Muscle of arm (tissue), 14 donors: ENCODE measurements around the gene SLC39A8. TPM values are rescaled to one million over a fixed set of nuclear protein-coding genes. Genes with fewer than 3 reads are reported as not detected.
"Not testable (repeated sequence)": the region's sequence is repeated elsewhere in the genome, so short reads cannot be mapped to it uniquely, and the experiment has no call there.

Experiments
- DNase-seq: peaks from one replicate; pipeline ENCODE4 v3.0.0-alpha.2; 2013
- long read RNA-seq, 11 donors: transcript quantifications; one replicate each; lab custom pipeline, GENCODE V29; 2026
- polyA plus RNA-seq, 12 donors: library from polyadenylated mRNA; unstranded; fragments of 120-200 nt; gene quantifications; one replicate each; pipeline ENCODE4 v1.2.1, GENCODE V29; 2013; ENCODE audit not compliant: insufficient read length in 12 of 12

The SLC39A8 gene
- 10 to 100 TPM in 1 of 12 donors, 1 to 10 TPM in 10, not detected in 1; 2.7 to 11.8 (median 3.2) TPM for polyA plus RNA-seq
- long read RNA-seq, donor 1, partial matches to known transcripts, result 15 of 22 reads
- long read RNA-seq, donor 1, other reads (novel, unspliced or antisense), result 0 of 22 reads
- long read RNA-seq, donor 2, partial matches to known transcripts, result 0 of 1 reads
- long read RNA-seq, donor 2, other reads (novel, unspliced or antisense), result 0 of 1 reads
- long read RNA-seq, donor 3, partial matches to known transcripts, result 0 of 2 reads
- long read RNA-seq, donor 3, other reads (novel, unspliced or antisense), result 0 of 2 reads
- long read RNA-seq, donor 4, result 0 reads
- long read RNA-seq, donor 5, partial matches to known transcripts, result 0 of 2 reads
- long read RNA-seq, donor 5, other reads (novel, unspliced or antisense), result 0 of 2 reads
- long read RNA-seq, donor 6, partial matches to known transcripts, result 0 of 2 reads
- long read RNA-seq, donor 6, other reads (novel, unspliced or antisense), result 0 of 2 reads
- long read RNA-seq, donor 7, partial matches to known transcripts, result 0 of 1 reads
- long read RNA-seq, donor 7, other reads (novel, unspliced or antisense), result 0 of 1 reads
- long read RNA-seq, donor 8, partial matches to known transcripts, result 0 of 1 reads
- long read RNA-seq, donor 8, other reads (novel, unspliced or antisense), result 0 of 1 reads
- long read RNA-seq, donor 9, partial matches to known transcripts, result 0 of 1 reads
- long read RNA-seq, donor 9, other reads (novel, unspliced or antisense), result 0 of 1 reads
- long read RNA-seq, donor 10, result 0 reads
- long read RNA-seq, donor 11, partial matches to known transcripts, result 0 of 2 reads
- long read RNA-seq, donor 11, other reads (novel, unspliced or antisense), result 0 of 2 reads

GRCh38 chr4:102344954-102345794 is at the start of gene SLC39A8:
Gene SLC39A8, minus strand, starts transcription at chr4:102345482. Its CDS starts 820 bp downstream, at chr4:102344662.
- peak; percentile 81 for DNase-seq

- no peak for DNase-seq
Measured at GRCh38 chr4:102392033-102392744, 46.9 kb upstream of the SLC39A8 start.

- DNase-seq, result no peak
Measured at GRCh38 chr4:102390438-102390837, 45.2 kb upstream of the SLC39A8 start.

- no peak for DNase-seq
Measured at GRCh38 chr4:102388611-102389010, 43.3 kb upstream of the SLC39A8 start.

DNA sequence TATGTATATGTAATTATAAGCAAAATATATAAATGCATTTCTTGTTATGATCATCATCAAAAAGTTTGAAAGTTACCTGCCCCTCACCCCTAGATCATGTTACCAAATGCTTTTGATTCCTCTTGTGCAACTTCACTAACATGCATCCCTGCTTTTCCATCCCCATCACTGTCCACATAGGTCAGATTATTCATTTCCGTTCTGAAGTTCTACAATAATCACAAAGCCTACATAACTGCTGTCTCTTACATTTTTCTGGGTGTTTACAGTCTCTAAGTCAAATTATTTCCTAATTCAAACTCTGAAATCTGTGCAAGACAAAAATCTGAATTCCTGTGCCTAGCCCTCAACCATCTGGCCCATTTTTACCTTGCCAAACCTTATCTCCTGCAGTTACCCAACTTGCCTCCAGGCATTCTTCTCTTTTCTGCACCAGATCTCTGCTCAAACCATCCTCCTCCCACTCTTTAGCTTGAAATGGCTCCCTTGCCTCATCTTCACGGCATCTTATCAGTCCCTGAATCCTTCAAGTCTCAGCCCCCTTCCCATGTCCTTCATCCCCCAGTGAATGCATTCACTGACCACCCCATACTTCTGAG is 42.4 kb upstream of the SLC39A8 start:
- DNase-seq, result no peak

DNA sequence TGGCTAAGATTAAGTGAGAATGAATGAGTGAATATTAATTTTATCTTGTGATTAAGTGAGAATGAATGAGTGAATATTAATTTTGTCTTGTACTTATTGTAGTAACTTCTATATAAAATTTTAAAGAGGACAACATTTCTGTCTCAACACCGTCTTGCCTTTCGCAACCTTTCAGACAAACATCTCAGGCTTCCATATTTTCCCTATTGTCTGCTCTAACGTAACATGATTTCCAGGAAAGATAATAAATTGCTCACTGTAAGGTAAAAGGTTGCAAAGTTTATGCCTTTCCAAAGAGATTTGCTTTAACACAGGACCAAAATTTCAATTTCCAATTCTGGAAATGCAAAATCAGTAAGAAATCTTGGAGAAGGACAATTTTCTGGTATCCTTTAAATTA is 41.7 kb upstream of the SLC39A8 start:
- no peak for DNase-seq

DNA sequence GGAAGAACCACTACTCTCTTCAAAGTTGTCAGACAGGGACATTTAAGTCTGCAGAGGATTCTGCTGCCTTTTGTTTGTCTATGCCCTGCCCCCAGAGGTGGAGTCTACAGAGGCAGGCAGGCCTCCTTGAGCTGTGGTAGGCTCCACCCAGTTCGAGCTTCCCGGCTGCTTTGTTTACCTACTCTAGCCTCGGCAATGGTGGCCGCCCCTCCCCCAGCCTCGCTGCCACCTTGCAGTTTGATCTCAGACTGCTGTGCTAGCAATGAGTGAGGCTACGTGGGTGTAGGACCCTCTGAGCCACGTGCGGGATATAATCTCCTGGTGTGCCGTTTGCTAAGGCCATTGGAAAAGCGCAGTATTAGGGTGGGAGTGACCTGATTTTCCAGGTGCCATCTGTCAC is 35.0 kb upstream of the SLC39A8 start:
- DNase-seq, result not testable (repeated sequence)

- no peak for DNase-seq
Measured at GRCh38 chr4:102362922-102363432, 17.7 kb upstream of the SLC39A8 start.

GRCh38 chr4:102358128-102358527 is 12.8 kb upstream of the SLC39A8 start:
- DNase-seq, result no peak

DNA sequence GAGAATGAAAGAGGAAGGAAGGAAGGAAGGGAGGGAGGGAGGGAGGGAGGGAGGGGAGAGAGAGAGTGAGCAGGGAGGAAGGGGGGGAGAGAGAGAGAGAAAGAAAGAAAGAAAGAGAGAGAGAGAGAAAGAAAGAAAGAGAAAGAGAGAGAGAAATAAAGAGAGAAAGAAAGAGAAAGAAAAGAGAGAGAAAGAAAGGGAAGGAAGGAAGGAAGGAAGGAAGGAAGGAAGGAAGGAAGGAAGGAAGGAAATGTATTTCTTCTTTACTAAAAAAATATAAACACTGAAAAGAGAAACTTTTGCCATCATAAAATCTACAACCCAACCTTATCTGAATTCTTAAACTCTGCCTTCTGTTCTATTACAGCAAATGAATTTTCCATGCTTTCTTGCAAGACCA is 12.4 kb upstream of the SLC39A8 start:
- DNase-seq, result not testable (repeated sequence)

- no peak for DNase-seq
Measured at GRCh38 chr4:102356562-102357202, 11.4 kb upstream of the SLC39A8 start.

DNA sequence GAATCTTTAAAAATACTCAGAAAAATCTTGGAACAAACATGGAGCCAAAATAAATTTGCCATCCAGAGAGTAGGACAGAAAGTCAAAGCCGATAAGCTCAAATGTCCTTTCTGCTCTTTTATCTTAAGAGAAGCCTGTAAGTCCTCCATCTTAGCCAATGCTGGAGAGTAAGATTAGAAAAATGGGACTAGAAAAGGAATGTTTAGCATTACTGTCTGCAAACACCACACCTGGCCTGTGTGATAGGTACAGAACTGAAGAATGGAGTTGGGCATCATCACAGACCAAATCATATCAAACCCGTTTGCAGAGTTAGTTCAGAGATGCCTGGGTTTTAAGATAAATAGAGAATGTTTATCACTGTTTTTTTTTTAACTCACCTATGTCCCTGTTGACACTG is 10.5 kb upstream of the SLC39A8 start:
- no peak for DNase-seq

DNA sequence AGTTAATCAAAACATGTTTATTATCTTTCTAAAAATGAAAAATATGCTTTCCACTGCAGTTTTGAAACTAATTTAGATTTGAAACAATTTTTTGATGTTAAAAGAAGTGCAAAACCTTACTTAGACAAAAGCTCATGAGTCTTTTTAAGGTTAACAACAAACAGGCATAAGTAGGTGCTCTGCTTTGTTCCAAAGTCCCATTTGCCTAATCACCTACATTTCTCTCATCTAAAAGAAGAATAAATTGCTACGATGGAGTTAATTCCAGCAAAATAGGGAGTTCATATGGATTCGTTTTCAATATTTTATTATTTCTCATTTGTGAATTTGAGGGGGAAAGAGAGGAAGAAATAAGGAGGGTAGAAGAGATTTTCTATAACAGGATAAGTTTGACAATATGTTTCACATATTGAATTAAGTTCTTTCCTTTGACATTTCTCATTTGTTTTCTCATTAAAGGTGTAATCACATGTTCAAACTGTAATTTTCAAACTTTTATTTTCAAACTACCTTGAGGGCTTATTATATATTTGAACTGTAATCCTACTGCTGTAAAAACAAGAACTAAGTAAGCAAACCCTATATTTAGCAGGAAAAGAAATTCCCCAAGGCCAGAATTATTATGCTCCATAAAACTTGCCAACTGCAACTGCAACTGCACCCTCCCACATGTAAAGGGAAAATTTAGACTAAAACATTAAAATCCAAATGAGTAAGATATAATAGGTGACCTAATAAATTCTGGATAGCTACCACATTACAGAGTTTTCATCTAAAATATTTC is 9.6 kb upstream of the SLC39A8 start:
- no peak for DNase-seq

GRCh38 chr4:102352781-102353180 is 7.5 kb upstream of the SLC39A8 start:
- no peak for DNase-seq

- DNase-seq, result no peak
Measured at GRCh38 chr4:102350634-102351033, 5.4 kb upstream of the SLC39A8 start.

GRCh38 chr4:102348701-102349100 is 3.4 kb upstream of the SLC39A8 start:
- DNase-seq, result no peak

DNA sequence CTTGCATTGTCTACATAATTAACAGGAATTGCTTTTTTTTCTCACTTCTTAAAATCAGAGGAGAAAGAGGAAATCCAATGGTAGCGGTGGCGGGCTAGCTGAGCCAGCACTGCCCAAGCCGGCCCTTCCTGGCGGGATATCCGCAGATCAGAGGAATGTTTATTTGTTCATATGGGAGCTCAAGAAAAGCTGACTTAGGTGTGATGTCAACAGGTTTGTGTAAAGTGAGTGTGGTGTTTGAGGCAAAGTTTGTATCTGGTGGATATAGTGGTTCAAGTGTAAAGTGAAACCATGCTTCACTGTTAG is 466 bp upstream of the SLC39A8 start:
- no peak for DNase-seq

DNA sequence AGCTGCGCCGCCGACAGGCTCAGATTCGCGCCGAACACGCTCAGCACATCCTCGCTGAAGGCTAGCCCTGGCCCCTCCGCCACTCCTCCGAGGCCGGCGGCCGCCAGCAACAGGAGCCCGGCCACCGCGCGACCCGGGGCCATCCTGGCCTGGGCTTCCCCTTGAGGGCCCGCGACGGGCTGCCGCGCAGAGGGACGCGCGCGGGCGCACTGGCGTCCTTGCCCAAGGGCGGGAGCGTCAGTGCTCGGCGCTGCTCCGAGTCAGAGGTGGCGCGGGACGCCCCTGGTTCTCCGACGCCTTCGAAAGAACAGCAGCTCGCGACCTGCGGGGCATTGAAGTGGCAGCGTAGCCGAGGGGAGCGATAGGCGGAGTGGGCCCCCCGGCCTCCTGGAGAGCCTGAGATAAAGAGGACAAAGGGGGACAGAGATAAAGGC is 745 bp downstream of the SLC39A8 start:
- DNase-seq, result peak; percentile 38

DNA sequence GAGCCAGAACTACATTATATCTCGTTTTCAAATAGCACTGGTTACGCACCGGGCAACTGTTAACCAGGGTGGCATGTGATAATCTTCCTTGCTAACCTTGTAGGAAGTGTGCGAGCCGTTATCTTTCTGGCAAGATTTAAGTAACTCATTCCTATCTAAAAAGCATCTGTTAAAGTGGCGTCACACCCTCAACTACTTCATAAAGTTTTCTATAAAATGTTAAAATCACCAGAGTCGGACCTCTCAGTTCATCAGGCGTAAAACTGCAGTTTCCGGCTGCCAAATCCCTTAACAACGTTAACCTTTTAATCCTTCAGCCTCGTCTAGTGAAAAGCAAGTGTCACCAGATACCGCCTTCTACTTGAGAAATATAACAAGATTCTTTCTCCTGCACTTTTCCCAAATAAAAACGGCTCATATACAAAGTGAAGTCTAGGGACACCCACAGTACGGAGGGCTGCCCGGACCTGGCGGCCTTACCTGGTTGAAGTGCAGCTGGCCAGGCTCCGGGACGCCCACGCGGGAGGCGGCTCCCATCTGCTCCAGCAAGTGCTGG is 1.2 kb downstream of the SLC39A8 start:
- peak; percentile 47 for DNase-seq
